ENCODE data around the gene PPP4R3A. TPM values are rescaled to one million over a fixed set of nuclear protein-coding genes. Genes with fewer than 3 reads are reported as not detected.
"Not testable (repeated sequence)": the region's sequence is repeated elsewhere in the genome, so short reads cannot be mapped to it uniquely, and the experiment has no call there.

PPP4R3A gene
- total RNA-seq, 1 donor from 2014 or later, result 119 TPM

- DNase-seq (ENCODE audit: low spot score in 2 of 2), result no peak
- FAIRE-seq, result no peak
Measured at GRCh38 chr14:91412939-91413338, 97.2 kb downstream of the PPP4R3A start.

DNA sequence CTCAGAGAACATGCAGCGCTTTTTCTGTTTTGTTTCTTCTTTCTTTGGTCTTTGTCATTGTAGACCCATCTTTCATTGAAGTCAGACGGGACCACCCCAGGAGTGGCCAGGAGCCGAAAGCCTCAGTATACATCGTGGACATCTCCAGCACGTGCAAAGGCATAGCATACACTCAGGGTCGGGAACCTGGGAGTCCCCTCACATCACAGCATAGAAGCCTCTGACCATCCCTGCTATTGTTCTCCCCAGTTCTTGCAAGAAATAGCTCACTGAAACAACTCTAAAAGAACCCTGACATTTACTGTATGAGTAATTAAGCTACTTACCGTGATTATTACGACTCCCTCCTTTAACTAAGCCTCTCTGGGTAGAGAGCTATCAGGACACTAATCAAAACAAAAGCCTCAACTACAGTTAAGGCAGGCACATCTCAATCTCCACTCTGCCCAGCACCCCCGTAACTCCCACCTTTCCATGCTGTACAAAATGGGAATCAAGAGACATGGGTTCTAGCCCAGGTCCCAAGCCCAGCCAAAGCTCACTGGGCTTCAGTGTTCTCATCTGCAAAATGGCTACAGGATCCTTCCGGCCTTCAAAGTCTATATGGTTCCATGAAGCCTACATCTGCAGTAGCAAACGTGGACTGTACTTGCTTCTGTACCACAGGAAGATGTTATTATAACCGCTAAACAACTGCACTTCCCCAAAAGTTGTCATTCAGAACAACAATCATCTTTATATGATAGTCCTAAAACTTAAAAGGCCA is 99.2 kb downstream of the PPP4R3A start:
- DNase-seq (ENCODE audit: low spot score in 2 of 2) (no peak), FAIRE-seq (no peak)

GRCh38 chr14:91409928-91410718 is 100.0 kb downstream of the PPP4R3A start:
- DNase-seq (ENCODE audit: low spot score in 2 of 2) (no peak), FAIRE-seq (no peak)

DNA sequence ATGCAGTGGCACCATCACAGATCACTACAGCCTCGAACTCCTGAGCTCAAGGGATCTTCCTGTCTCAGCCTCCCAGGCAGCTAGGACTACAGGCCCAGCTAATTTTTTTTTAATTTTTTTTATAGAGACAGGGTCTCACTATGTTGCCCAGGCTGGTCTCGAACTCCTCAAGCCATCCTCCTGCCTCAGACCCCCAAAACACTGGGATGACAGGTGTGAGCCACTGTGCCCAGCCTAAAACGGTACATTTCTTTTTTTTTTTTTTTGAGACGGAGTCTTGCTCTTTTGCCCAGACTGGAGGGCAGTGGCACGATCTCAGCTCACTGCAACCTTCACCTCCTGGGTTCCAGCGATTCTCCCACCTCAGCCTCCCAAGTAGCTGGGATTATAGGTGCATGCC is 100.9 kb downstream of the PPP4R3A start:
- not testable (repeated sequence) for FAIRE-seq; DNase-seq (ENCODE audit: low spot score in 2 of 2)

Small RNAs within 50 kb of the gene (small RNA-seq; reads per million reads assigned to genes)
- gene AL133373.1, result not detected

Other genes starting within 250 kb of the PPP4R3A start
- gene CCDC88C, start 92.5 kb downstream of the PPP4R3A start, total RNA-seq, result 22.4 TPM
- 4.1 TPM for gene CATSPERB, start 221.8 kb upstream of the PPP4R3A start, total RNA-seq